Measurements from ENCODE around the gene MPPED2. TPM values are rescaled to one million over a fixed set of nuclear protein-coding genes. Genes with fewer than 3 reads are reported as not detected.

MPPED2 gene
- total RNA-seq, 1 donor from 2014 or later, result 5.3 TPM

DNA sequence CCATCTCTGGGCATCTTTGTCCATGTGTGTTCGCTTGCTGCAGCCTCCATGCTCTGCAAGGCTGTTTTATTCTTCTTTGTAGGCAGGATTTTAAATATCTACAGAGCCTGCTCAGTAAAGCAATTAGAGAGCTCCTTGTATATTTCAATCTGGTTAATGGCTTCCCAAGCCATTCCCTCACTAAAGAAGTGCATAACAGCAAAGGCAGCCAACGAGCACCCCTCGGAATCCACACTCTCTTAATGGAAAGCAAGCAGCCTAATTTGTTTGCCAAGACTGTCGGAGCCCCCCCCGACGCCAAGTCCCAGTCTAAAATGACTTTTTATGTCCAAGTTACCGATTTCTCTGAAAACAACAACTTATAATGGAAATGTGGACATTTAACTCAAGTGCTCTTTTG lies 139.6 kb downstream of the MPPED2 start:
- intact Hi-C loops (cut with DNase I), result no loop called here
- Histone ChIP-seq H3K4me3 (no peak overlapping the region), H3K4me1 (peaks cover 0 to 18% of the 10 kb centered on the region in 2 donors), H3K27ac (no peak overlapping the region), H3K27me3 (no peaks in the 10 kb centered on the region), H3K36me3 (no peaks in the 10 kb centered on the region), H3K9me3 (no peaks in the 10 kb centered on the region)
- DNase-seq (ENCODE audit: low spot score in 2 of 2), result no peak
- TF ChIP-seq, protein P1, sequence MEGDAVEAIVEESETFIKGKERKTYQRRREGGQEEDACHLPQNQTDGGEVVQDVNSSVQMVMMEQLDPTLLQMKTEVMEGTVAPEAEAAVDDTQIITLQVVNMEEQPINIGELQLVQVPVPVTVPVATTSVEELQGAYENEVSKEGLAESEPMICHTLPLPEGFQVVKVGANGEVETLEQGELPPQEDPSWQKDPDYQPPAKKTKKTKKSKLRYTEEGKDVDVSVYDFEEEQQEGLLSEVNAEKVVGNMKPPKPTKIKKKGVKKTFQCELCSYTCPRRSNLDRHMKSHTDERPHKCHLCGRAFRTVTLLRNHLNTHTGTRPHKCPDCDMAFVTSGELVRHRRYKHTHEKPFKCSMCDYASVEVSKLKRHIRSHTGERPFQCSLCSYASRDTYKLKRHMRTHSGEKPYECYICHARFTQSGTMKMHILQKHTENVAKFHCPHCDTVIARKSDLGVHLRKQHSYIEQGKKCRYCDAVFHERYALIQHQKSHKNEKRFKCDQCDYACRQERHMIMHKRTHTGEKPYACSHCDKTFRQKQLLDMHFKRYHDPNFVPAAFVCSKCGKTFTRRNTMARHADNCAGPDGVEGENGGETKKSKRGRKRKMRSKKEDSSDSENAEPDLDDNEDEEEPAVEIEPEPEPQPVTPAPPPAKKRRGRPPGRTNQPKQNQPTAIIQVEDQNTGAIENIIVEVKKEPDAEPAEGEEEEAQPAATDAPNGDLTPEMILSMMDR (IDR thresholded peaks at IDR 0.05), result no peak

DNA sequence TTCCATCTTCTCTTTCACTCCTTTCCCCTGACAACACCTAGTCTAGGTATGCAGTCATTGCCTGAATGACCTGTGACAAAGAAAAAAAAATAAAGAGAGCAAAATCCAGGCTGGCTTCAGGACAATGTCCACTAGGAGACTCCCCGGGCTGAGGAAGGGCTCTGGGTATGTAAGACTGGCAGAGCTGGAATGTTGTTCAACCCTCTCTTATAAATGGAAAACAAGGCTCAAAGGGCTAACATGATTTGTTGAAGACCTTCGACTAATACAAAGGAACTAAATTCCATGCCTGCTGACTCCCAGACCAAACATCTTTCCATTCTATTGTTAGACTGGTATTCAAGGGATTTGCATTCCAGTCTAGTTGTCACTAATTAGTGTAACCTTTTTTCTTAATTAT lies 141.1 kb downstream of the MPPED2 start:
- Histone ChIP-seq H3K27ac (peak overlapping the region in 1 of 2 donors; percentile 25), H3K36me3 (no peaks in the 10 kb centered on the region), H3K27me3 (no peaks in the 10 kb centered on the region), H3K9me3 (no peaks in the 10 kb centered on the region), H3K4me3 (no peak overlapping the region), H3K4me1 (peaks cover 0 to 18% of the 10 kb centered on the region in 2 donors)
- TF ChIP-seq, protein P1 (IDR thresholded peaks at IDR 0.05), result no peak
- DNase-seq (ENCODE audit: low spot score in 2 of 2), result no peak
- intact Hi-C loops (cut with DNase I), result no loop called here

DNA sequence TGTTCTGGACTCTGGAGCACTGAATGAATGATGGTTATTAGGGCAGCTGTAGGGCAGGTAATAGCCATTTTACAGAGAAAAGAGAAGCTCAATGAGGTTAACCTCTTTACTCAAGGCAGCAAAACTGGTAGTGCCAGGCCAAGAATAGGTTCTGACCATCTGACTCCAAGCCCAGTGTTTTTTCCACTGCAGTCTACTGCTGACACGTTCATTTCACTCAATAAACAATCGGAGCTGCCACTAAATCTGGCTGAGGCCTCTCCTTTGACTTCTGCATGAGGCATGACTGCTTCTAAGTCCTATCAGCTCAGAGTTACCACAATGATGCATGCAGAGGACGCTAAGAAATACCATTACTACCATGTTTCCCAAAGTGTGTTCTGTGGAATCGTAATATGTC lies 145.6 kb downstream of the MPPED2 start:
- Histone ChIP-seq H3K36me3 (no peaks in the 10 kb centered on the region), H3K27ac (peak overlapping the region in 1 of 2 donors; percentile 34), H3K9me3 (no peaks in the 10 kb centered on the region), H3K4me3 (no peak overlapping the region), H3K4me1 (peaks cover 0 to 12% of the 10 kb centered on the region in 2 donors), H3K27me3 (no peaks in the 10 kb centered on the region)
- TF ChIP-seq, protein P1 (IDR thresholded peaks at IDR 0.05), result no peak
- no peak for DNase-seq (ENCODE audit: low spot score in 2 of 2)
- intact Hi-C loops (cut with DNase I), result no loop called here

DNA sequence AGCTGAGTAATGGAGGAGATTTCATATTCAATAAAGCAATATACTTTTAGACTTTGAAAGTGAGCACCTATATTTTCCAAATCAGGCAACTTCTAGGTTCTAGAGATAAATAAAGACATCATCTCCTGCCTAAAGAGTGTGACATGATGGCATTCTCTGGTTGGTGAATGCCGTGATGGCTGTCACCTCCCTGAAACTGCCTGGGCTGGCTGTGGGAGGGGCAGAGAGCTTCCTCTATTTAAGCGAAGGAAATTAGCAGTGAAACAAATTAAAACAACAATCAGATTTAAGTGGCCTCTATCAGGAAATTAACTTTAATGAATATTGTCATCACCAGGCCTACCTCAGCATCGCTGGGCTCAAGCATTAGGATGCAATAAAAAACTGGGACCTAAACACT lies 149.4 kb downstream of the MPPED2 start:
- peak overlapping the region; percentile 77 to 80 for H3K27ac ChIP-seq
- TF ChIP-seq, protein P1 (IDR thresholded peaks at IDR 0.05), result no peak
- intact Hi-C loops (cut with DNase I), result no loop called here

DNA sequence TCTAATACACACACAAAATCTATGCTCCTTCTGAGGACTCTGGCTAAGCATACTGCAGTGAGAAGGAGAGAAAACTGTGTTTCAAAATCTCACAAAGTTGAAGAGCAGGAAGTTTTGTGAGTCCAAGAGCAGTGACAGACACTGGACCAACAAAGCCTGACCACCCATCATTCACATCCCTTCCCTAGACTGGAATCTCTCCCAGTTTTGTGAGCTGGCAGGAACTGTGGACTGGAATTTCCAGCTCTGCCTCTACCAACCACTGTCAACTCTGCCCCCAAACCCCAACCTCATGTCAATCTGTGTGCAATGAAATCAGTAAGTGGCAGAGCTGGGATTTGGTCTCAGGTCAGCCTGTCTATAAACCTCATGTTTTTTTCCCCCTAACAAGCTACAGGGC lies 150.7 kb downstream of the MPPED2 start:
- no peaks in the 10 kb centered on the region for H3K36me3 ChIP-seq
- TF ChIP-seq, protein P1 (IDR thresholded peaks at IDR 0.05), result no peak
- DNase-seq (ENCODE audit: low spot score in 2 of 2), result no peak
- no peaks in the 10 kb centered on the region for H3K9me3 ChIP-seq
- peaks cover 0 to 35% of the 10 kb centered on the region in 2 donors for H3K4me1 ChIP-seq
- intact Hi-C loops (cut with DNase I), result no loop called here
- peak overlapping the region; percentile 77 to 80 for H3K27ac ChIP-seq
- H3K27me3 ChIP-seq, result no peaks in the 10 kb centered on the region
- no peak overlapping the region for H3K4me3 ChIP-seq

More for the DNA sequence above, 149.4 kb downstream of the MPPED2 start:
- Histone ChIP-seq H3K36me3 (no peaks in the 10 kb centered on the region), H3K4me3 (no peak overlapping the region), H3K9me3 (no peaks in the 10 kb centered on the region), H3K4me1 (peaks cover 0 to 31% of the 10 kb centered on the region in 2 donors), H3K27me3 (no peaks in the 10 kb centered on the region)
- DNase-seq (ENCODE audit: low spot score in 2 of 2), result no peak

DNA sequence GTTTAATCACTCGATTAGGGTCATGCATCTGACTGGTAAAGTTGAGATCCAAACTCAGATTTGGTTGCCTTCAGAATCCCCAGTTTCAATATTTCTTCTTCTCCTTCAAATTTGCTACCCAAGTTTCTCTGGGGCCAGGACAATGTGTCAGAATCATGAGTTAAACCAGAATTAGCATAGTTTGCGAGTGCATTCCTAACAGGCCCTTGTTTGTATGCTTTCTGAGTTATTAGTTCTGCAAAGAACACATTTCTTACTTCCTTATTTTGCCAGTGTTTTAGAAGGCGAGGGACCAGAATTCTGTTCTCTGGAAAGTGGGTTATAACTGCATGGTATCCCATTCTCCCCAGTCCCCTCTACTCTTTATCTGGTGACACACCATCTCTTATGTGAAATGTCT lies 151.3 kb downstream of the MPPED2 start:
- Histone ChIP-seq H3K27ac (peak overlapping the region; percentile 77 to 80), H3K27me3 (no peaks in the 10 kb centered on the region), H3K9me3 (no peaks in the 10 kb centered on the region), H3K4me1 (peaks cover 0 to 35% of the 10 kb centered on the region in 2 donors), H3K36me3 (no peaks in the 10 kb centered on the region), H3K4me3 (no peak overlapping the region)
- TF ChIP-seq, protein P1 (IDR thresholded peaks at IDR 0.05), result no peak
- no peak for DNase-seq (ENCODE audit: low spot score in 2 of 2)
- intact Hi-C loops (cut with DNase I), result loop anchor here (5.0 kb wide), 2 partner anchors 52 to 152 kb away; partner anchors contain the start of gene MPPED2

All from ascending aorta (tissue), 2 donors.